H9 (cell line): ENCODE measurements around the gene SIGLEC9. TPM values are rescaled to one million over a fixed set of nuclear protein-coding genes. Genes with fewer than 3 reads are reported as not detected.

Experiments used
- DNase-seq: peaks from one replicate; pipeline ENCODE4 v3.0.0-alpha.2; 2017
- H2AFZ ChIP-seq: one replicate; pipeline ENCODE4 v1.6.1; 2013; ENCODE audit warnings: mild to moderate bottlenecking, low read length, control low read depth, moderate library complexity
- H2AK5ac ChIP-seq: 2 replicates; pipeline ENCODE4 v1.6.1; 2013; ENCODE audit warnings: low read length, control low read depth, mixed read lengths; ENCODE audit not compliant: insufficient read length
- H2BK120ac ChIP-seq: one replicate; pipeline ENCODE4 v1.6.1; 2013; ENCODE audit warnings: low read depth, mild to moderate bottlenecking, low read length, control low read depth, inconsistent platforms; ENCODE audit not compliant: poor library complexity, severe bottlenecking
- H2BK12ac ChIP-seq: 2 replicates; pipeline ENCODE4 v1.6.1; 2013; ENCODE audit warnings: low read length, control low read depth, mixed read lengths, low read depth; ENCODE audit not compliant: insufficient read length
- H2BK15ac ChIP-seq: 2 replicates; pipeline ENCODE4 v1.6.1; 2013; ENCODE audit warnings: low read depth, low read length, control low read depth
- H2BK20ac ChIP-seq: one replicate; pipeline ENCODE4 v1.6.1; 2013; ENCODE audit warnings: low read depth, mild to moderate bottlenecking, low read length, control low read depth, inconsistent platforms; ENCODE audit not compliant: poor library complexity, severe bottlenecking
- H2BK5ac ChIP-seq: 2 replicates; pipeline ENCODE4 v1.6.1; 2013; ENCODE audit warnings: low read length, control low read depth, mixed read lengths; ENCODE audit not compliant: insufficient read length
- H3K14ac ChIP-seq: 2 replicates; pipeline ENCODE4 v1.6.1; 2013; ENCODE audit warnings: low read length, control low read depth; ENCODE audit not compliant: insufficient read depth
- H3K18ac ChIP-seq: 2 replicates; pipeline ENCODE4 v1.6.1; 2013; ENCODE audit warnings: low read depth, mild to moderate bottlenecking, mixed read lengths, low read length, control low read depth; ENCODE audit not compliant: insufficient read length
- H3K23ac ChIP-seq: 2 replicates; pipeline ENCODE4 v1.6.1; 2013; ENCODE audit warnings: low read length, control low read depth, mixed read lengths, low read depth; ENCODE audit not compliant: insufficient read length
- H3K23me2 ChIP-seq: 2 replicates; pipeline ENCODE4 v1.6.1; 2013; ENCODE audit warnings: low read depth, mild to moderate bottlenecking, mixed read lengths, low read length, control low read depth; ENCODE audit not compliant: insufficient read length, poor library complexity, severe bottlenecking
- H3K27ac ChIP-seq: 2 replicates; pipeline ENCODE4 v1.5.1; 2013; ENCODE audit warnings: low read length, control low read depth, mixed read lengths, low read depth; ENCODE audit not compliant: insufficient read length
- H3K27me3 ChIP-seq: 2 replicates; pipeline ENCODE4 v1.6.1; 2013; ENCODE audit warnings: low read length, control low read depth, inconsistent platforms; ENCODE audit not compliant: insufficient read depth
- H3K4ac ChIP-seq: 2 replicates; pipeline ENCODE4 v1.6.1; 2013; ENCODE audit warnings: low read depth, mild to moderate bottlenecking, control low read depth, inconsistent platforms, low read length, moderate library complexity
- H3K4me1 ChIP-seq: 2 replicates; pipeline ENCODE4 v1.6.1; 2013; ENCODE audit warnings: low read length, control low read depth, inconsistent platforms; ENCODE audit not compliant: insufficient read depth
- H3K4me2 ChIP-seq: 2 replicates; pipeline ENCODE4 v1.6.1; 2013; ENCODE audit warnings: low read length, control low read depth, mixed read lengths; ENCODE audit not compliant: insufficient read length, insufficient read depth
- H3K56ac ChIP-seq: 2 replicates; pipeline ENCODE4 v1.6.1; 2013; ENCODE audit warnings: low read depth, mild to moderate bottlenecking, mixed read lengths, low read length, control low read depth; ENCODE audit not compliant: insufficient read length
- H3K79me1 ChIP-seq: 2 replicates; pipeline ENCODE4 v1.6.1; 2013; ENCODE audit warnings: low read depth, mild to moderate bottlenecking, moderate library complexity, low read length, control low read depth, inconsistent platforms; ENCODE audit not compliant: insufficient read depth, poor library complexity, severe bottlenecking
- H3K79me2 ChIP-seq: 2 replicates; pipeline ENCODE4 v1.6.1; 2013; ENCODE audit warnings: low read length, control low read depth, inconsistent platforms; ENCODE audit not compliant: insufficient read depth
- H3K9ac ChIP-seq: 2 replicates; pipeline ENCODE4 v1.6.1; 2013; ENCODE audit warnings: low read length, control low read depth, mixed read lengths; ENCODE audit not compliant: insufficient read length; ENCODE audit errors: extremely low read depth
- H3K9me3 ChIP-seq: one replicate; pipeline ENCODE4 v1.6.1; 2013; ENCODE audit warnings: low read depth, low read length, inconsistent platforms; ENCODE audit not compliant: control insufficient read depth
- H3T11ph ChIP-seq: one replicate; pipeline ENCODE4 v1.6.1; 2013; ENCODE audit warnings: mild to moderate bottlenecking, low read length, control low read depth, inconsistent platforms
- H4K20me1 ChIP-seq: one replicate; pipeline ENCODE4 v1.6.1; 2013; ENCODE audit not compliant: control insufficient read depth, insufficient read length, insufficient read depth
- H4K5ac ChIP-seq: 2 replicates; pipeline ENCODE4 v1.6.1; 2013; ENCODE audit warnings: low read depth, mild to moderate bottlenecking, mixed read lengths, low read length, control low read depth; ENCODE audit not compliant: insufficient read length
- H4K8ac ChIP-seq: replicated peaks from 2 replicates; pipeline ENCODE4 v1.6.1; 2013; ENCODE audit warnings: low read length, control low read depth, mixed read lengths, low read depth; ENCODE audit not compliant: insufficient read length
- H4K91ac ChIP-seq: 2 replicates; pipeline ENCODE4 v1.6.1; 2013; ENCODE audit warnings: low read depth, mild to moderate bottlenecking, moderate library complexity, mixed read lengths, low read length, control low read depth; ENCODE audit not compliant: insufficient read length
- H3K27ac Mint-ChIP-seq, 3 experiments: 2 replicates in 2 of 3; 3 replicates in 1 of 3; pipeline ENCODE4 v1.8.0; 2020 to 2021; ENCODE audit warnings: mixed read lengths in 3 of 3, mild to moderate bottlenecking in 1 of 3, moderate library complexity in 1 of 3
- H3K27me3 Mint-ChIP-seq: 2 replicates; pipeline ENCODE4 v1.8.0; 2021; ENCODE audit warnings: low read depth, mild to moderate bottlenecking, moderate library complexity, mixed read lengths
- H3K36me3 Mint-ChIP-seq, 3 experiments: 2 replicates in 2 of 3; 3 replicates in 1 of 3; pipeline ENCODE4 v1.8.0; 2020 to 2021; ENCODE audit warnings: low read depth in 3 of 3, mixed read lengths in 3 of 3; ENCODE audit not compliant: insufficient read depth in 1 of 3
- H3K4me1 Mint-ChIP-seq, 2 experiments: 2 replicates each; pipeline ENCODE4 v1.8.0; 2020; ENCODE audit warnings: mixed read lengths in 2 of 2
- H3K4me3 Mint-ChIP-seq, 2 experiments: 2 replicates in 1 of 2; 3 replicates in 1 of 2; pipeline ENCODE4 v1.8.0; 2020 to 2021; ENCODE audit warnings: mild to moderate bottlenecking in 2 of 2, mixed read lengths in 2 of 2, moderate library complexity in 1 of 2
- H3K9me3 Mint-ChIP-seq, 2 experiments: 2 replicates in 1 of 2; 3 replicates in 1 of 2; pipeline ENCODE4 v1.8.0; 2020; ENCODE audit warnings: mild to moderate bottlenecking in 2 of 2, mixed read lengths in 2 of 2, moderate library complexity in 1 of 2
- WGBS: extraction: QIAGEN DNeasy Blood & Tissue Kit; methylation state at CpG from one replicate; pipeline ENCODE4 v1.1.7; 2013; ENCODE audit warnings: missing lambda C conversion rate, low lambda C conversion rate, mixed read lengths; ENCODE audit not compliant: insufficient read length; ENCODE audit errors: extremely low coverage; 5-methylcytosine and 5-hydroxymethylcytosine counted together
- total RNA-seq: library from RNA; stranded (reverse); gene quantifications from 2 replicates; pipeline ENCODE4 v1.2.1, GENCODE V29; 2021
- TF ChIP-seq, protein P1 (sequence below): fragments of 200-600 bp; sonication (generic); conservative IDR thresholded peaks from 3 replicates; pipeline ENCODE4 v1.8.0; 2021; ENCODE audit warnings: antibody characterized with exemption, mild to moderate bottlenecking

Gene SIGLEC9
- total RNA-seq, 1 experiment from 2014 or later, result not detected

DNA sequence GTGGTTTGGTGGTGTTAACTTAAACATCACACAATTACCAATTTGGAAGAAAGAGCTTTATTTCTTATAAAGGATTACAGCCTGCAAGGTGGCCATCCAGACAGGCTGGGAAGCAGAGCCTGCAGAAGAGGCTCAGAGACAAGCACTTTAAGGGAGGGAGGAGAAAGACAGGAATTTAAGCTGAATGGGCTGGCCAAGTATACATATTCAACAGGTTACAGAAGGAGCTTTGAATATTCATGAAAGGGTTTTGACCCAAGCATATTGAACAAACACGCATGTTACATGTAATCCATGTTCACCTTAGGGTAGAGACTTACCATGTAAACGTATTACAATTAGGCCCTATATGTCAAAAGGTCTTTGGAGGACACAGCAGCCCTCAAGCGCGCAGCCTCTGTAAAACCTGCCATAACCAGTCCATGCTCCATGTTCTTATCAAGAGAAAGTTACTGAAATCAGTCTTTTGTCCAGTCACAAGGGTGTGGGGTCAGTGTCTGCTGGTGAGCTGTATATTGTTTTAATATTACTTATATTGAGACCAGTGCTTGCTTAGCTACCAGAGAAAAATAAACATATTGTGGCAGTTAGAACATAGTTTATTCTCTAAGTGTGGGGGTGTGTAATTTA lies 37.3 kb downstream of the SIGLEC9 start:
- H3T11ph ChIP-seq, result no peak overlapping the region
- Mint-ChIP-seq H3K27me3 (peaks cover 16% of the 10 kb centered on the region), H3K27ac (no peak overlapping the region), H3K4me1 (no peaks in the 10 kb centered on the region; a peak in 1 of 4 replicates), H3K9me3 (no peaks in the 10 kb centered on the region), H3K4me3 (no peak overlapping the region; a peak in 1 of 5 replicates), H3K36me3 (no peaks in the 10 kb centered on the region)
- H3K18ac ChIP-seq, result no peak overlapping the region
- H3K23ac ChIP-seq, result no peak overlapping the region
- no peak overlapping the region for H4K8ac ChIP-seq
- no peak overlapping the region for H2BK5ac ChIP-seq
- no peaks in the 10 kb centered on the region for H4K20me1 ChIP-seq
- no peaks in the 10 kb centered on the region for H3K79me2 ChIP-seq
- H3K27me3 ChIP-seq, result no peaks in the 10 kb centered on the region
- H3K79me1 ChIP-seq, result no peaks in the 10 kb centered on the region
- no peak overlapping the region for H2BK120ac ChIP-seq
- no peaks in the 10 kb centered on the region for H3K9me3 ChIP-seq
- no peak overlapping the region for H3K14ac ChIP-seq
- no peak overlapping the region for H2BK15ac ChIP-seq
- no peak overlapping the region for H3K4me2 ChIP-seq
- no peak overlapping the region for H2BK12ac ChIP-seq
- H3K27ac ChIP-seq, result no peak overlapping the region
- H3K56ac ChIP-seq, result no peak overlapping the region
- H2AFZ ChIP-seq, result no peak overlapping the region
- no peak overlapping the region for H3K9ac ChIP-seq
- WGBS, result no CpG with 5 or more reads among the region's 4 CpGs
- no peak overlapping the region for H2AK5ac ChIP-seq
- H4K5ac ChIP-seq, result no peak overlapping the region
- no peak overlapping the region for H4K91ac ChIP-seq
- H2BK20ac ChIP-seq, result no peak overlapping the region
- H3K4me1 ChIP-seq, result no peaks in the 10 kb centered on the region; the same call in 1 of the 2 replicates
- DNase-seq, result no peak
- TF ChIP-seq, protein P1, sequence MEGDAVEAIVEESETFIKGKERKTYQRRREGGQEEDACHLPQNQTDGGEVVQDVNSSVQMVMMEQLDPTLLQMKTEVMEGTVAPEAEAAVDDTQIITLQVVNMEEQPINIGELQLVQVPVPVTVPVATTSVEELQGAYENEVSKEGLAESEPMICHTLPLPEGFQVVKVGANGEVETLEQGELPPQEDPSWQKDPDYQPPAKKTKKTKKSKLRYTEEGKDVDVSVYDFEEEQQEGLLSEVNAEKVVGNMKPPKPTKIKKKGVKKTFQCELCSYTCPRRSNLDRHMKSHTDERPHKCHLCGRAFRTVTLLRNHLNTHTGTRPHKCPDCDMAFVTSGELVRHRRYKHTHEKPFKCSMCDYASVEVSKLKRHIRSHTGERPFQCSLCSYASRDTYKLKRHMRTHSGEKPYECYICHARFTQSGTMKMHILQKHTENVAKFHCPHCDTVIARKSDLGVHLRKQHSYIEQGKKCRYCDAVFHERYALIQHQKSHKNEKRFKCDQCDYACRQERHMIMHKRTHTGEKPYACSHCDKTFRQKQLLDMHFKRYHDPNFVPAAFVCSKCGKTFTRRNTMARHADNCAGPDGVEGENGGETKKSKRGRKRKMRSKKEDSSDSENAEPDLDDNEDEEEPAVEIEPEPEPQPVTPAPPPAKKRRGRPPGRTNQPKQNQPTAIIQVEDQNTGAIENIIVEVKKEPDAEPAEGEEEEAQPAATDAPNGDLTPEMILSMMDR, result no peak
- no peak overlapping the region for H3K4ac ChIP-seq
- no peaks in the 10 kb centered on the region for H3K23me2 ChIP-seq
